ENCODE results near the gene SBF2. TPM values are rescaled to one million over a fixed set of nuclear protein-coding genes. Genes with fewer than 3 reads are reported as not detected.
A peak's percentile ranks its signal among the peaks of the same experiment; 100 is the strongest.
"Not testable (repeated sequence)": the region's sequence is repeated elsewhere in the genome, so short reads cannot be mapped to it uniquely, and the experiment has no call there.

The SBF2 gene
- total RNA-seq, 2 donors from 2014 or later = 22.8 to 23.9 TPM

- Histone ChIP-seq H3K27me3 (no peaks in the 10 kb centered on the region), H3K36me3 (peaks cover 23% of the 10 kb centered on the region), H3K4me3 (no peak overlapping the region), H3K4me1 (peaks cover 0 to 9% of the 10 kb centered on the region in 2 donors), H3K27ac (no peak overlapping the region), H3K9me3 (no peaks in the 10 kb centered on the region)
- peak; percentile 75 for DNase-seq (ENCODE audit: low spot score)
- peak; percentile 45 to 80 for TF ChIP-seq CTCF (IDR thresholded peaks at IDR 0.05)
These were observed 545.6 kb downstream of the SBF2 start for GRCh38 chr11:9748361-9748970.

- Histone ChIP-seq H3K4me3 (no peak overlapping the region), H3K27ac (no peak overlapping the region), H3K27me3 (no peaks in the 10 kb centered on the region), H3K4me1 (peaks cover 0 to 9% of the 10 kb centered on the region in 2 donors), H3K9me3 (no peaks in the 10 kb centered on the region), H3K36me3 (peaks cover 23% of the 10 kb centered on the region)
- TF ChIP-seq CTCF (IDR thresholded peaks at IDR 0.05) = no peak
- DNase-seq (ENCODE audit: low spot score) = no peak
These were observed 546.2 kb downstream of the SBF2 start for GRCh38 chr11:9747828-9748227.

GRCh38 chr11:9747229-9747628, 546.8 kb downstream of the SBF2 start:
- H3K4me3 ChIP-seq = no peak overlapping the region
- peaks cover 28% of the 10 kb centered on the region for H3K36me3 ChIP-seq
- no peak overlapping the region for H3K27ac ChIP-seq
- no peaks in the 10 kb centered on the region for H3K9me3 ChIP-seq
- no peaks in the 10 kb centered on the region for H3K27me3 ChIP-seq
- H3K4me1 ChIP-seq = peaks cover 0 to 9% of the 10 kb centered on the region in 2 donors
- no peak for DNase-seq (ENCODE audit: low spot score)
- TF ChIP-seq CTCF (IDR thresholded peaks at IDR 0.05) = no peak

GRCh38 chr11:9745411-9746211, 548.4 kb downstream of the SBF2 start:
- DNase-seq (ENCODE audit: low spot score) = no peak
- peaks cover 39% of the 10 kb centered on the region for H3K36me3 ChIP-seq
- H3K9me3 ChIP-seq = no peaks in the 10 kb centered on the region

GRCh38 chr11:9743512-9743911, 550.5 kb downstream of the SBF2 start:
- peaks cover 0 to 15% of the 10 kb centered on the region in 2 donors for H3K4me1 ChIP-seq
- not testable (repeated sequence) for H3K27me3 ChIP-seq; H3K4me3 ChIP-seq; H3K9me3 ChIP-seq; DNase-seq (ENCODE audit: low spot score); H3K27ac ChIP-seq
- H3K36me3 ChIP-seq = peaks cover 37% of the 10 kb centered on the region

More at GRCh38 chr11:9745411-9746211, 548.4 kb downstream of the SBF2 start:
- no peaks in the 10 kb centered on the region for H3K27me3 ChIP-seq
- peaks cover 0 to 9% of the 10 kb centered on the region in 2 donors for H3K4me1 ChIP-seq
- no peak overlapping the region for H3K4me3 ChIP-seq
- no peak overlapping the region for H3K27ac ChIP-seq
- no peak for TF ChIP-seq CTCF (IDR thresholded peaks at IDR 0.05)

GRCh38 chr11:9741260-9741659, 552.8 kb downstream of the SBF2 start:
- Histone ChIP-seq H3K27me3 (no peaks in the 10 kb centered on the region), H3K4me1 (peaks cover 0 to 9% of the 10 kb centered on the region in 2 donors), H3K9me3 (peaks cover 0 to 2% of the 10 kb centered on the region in 2 donors), H3K36me3 (peaks cover 50% of the 10 kb centered on the region), H3K27ac (no peak overlapping the region), H3K4me3 (no peak overlapping the region)
- no peak for DNase-seq (ENCODE audit: low spot score)
- TF ChIP-seq CTCF (IDR thresholded peaks at IDR 0.05) = no peak
